Liver (tissue), 3 donors: ENCODE results near the gene SPACDR.

Experiments used
- EGR1 ChIP-seq, 2 donors: IDR thresholded peaks; 2 replicates each; pipeline ENCODE4 v1.6.1; 2016 to 2018; ENCODE audit warnings: antibody characterized with exemption in 2 of 2, low read depth in 2 of 2
- HNF4A ChIP-seq, 2 donors: conservative IDR thresholded peaks; 2 replicates each; pipeline ENCODE4 v1.6.1; 2016; ENCODE audit warnings: antibody characterized with exemption in 2 of 2, mild to moderate bottlenecking in 2 of 2
- RAD21 ChIP-seq, 2 donors: IDR thresholded peaks; 2 replicates each; pipeline ENCODE4 v1.6.1; 2016; ENCODE audit warnings: antibody characterized with exemption in 2 of 2, mild to moderate bottlenecking in 2 of 2
- RXRA ChIP-seq, 2 donors: IDR thresholded peaks; 2 replicates each; pipeline ENCODE4 v1.6.1; 2017 to 2018; ENCODE audit warnings: antibody characterized with exemption in 2 of 2, mild to moderate bottlenecking in 1 of 2
- TAF1 ChIP-seq: conservative IDR thresholded peaks from 2 replicates; pipeline ENCODE4 v1.6.1; 2016; ENCODE audit warnings: antibody characterized with exemption, mild to moderate bottlenecking
- YY1 ChIP-seq: IDR thresholded peaks from 2 replicates; pipeline ENCODE4 v1.6.1; 2016; ENCODE audit warnings: antibody characterized with exemption, mild to moderate bottlenecking
- TF ChIP-seq, protein P1 (sequence below): fragments of 150-350 bp; IDR thresholded peaks from 2 replicates; pipeline ENCODE4 v1.5.1; 2017; ENCODE audit warnings: improper control_type of control experiment, low read depth, low read length; ENCODE audit not compliant: missing input control
- TF ChIP-seq, protein P2 (sequence below): IDR thresholded peaks from 2 replicates; pipeline ENCODE4 v1.6.1; 2016; ENCODE audit warnings: antibody characterized with exemption
- TF ChIP-seq, protein P3 (sequence below): IDR thresholded peaks from 2 replicates; pipeline ENCODE4 v1.6.1; 2016; ENCODE audit warnings: antibody characterized with exemption
- donor health status: healthy.
- donor health status: healthy.

DNA sequence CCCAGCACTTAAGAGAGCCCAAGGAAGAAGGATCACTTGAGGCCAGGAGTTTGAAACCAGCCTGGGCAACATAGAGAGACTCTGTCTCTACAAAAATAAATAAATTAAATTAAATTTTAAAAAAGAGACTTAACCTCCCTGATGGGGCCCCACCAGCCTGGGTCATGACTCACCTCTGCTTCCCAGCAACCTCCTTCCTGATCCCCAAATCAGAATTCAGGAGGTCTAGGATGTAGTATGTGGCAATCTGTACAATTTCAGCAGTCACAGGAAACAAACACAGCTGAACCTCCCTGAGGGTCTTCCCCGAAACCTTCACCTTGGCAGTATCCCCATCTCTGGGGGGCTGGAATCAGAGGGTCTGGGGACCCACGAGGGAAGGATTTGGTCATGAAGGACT, 18.0 kb downstream of the SPACDR start:
- TF ChIP-seq, protein P1, sequence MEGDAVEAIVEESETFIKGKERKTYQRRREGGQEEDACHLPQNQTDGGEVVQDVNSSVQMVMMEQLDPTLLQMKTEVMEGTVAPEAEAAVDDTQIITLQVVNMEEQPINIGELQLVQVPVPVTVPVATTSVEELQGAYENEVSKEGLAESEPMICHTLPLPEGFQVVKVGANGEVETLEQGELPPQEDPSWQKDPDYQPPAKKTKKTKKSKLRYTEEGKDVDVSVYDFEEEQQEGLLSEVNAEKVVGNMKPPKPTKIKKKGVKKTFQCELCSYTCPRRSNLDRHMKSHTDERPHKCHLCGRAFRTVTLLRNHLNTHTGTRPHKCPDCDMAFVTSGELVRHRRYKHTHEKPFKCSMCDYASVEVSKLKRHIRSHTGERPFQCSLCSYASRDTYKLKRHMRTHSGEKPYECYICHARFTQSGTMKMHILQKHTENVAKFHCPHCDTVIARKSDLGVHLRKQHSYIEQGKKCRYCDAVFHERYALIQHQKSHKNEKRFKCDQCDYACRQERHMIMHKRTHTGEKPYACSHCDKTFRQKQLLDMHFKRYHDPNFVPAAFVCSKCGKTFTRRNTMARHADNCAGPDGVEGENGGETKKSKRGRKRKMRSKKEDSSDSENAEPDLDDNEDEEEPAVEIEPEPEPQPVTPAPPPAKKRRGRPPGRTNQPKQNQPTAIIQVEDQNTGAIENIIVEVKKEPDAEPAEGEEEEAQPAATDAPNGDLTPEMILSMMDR = no peak
- TF ChIP-seq, protein P2, sequence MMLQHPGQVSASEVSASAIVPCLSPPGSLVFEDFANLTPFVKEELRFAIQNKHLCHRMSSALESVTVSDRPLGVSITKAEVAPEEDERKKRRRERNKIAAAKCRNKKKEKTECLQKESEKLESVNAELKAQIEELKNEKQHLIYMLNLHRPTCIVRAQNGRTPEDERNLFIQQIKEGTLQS = no peak
- TF ChIP-seq, protein P3, sequence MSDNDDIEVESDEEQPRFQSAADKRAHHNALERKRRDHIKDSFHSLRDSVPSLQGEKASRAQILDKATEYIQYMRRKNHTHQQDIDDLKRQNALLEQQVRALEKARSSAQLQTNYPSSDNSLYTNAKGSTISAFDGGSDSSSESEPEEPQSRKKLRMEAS = no peak
- no peak for TF ChIP-seq TAF1
- TF ChIP-seq RXRA (IDR thresholded peaks at IDR 0.05) = no peak
- TF ChIP-seq RAD21 (IDR thresholded peaks at IDR 0.05) = no peak
- no peak for TF ChIP-seq YY1
- no peak for TF ChIP-seq EGR1 (IDR thresholded peaks at IDR 0.05; ENCODE audit: low read depth in 2 of 2)
- no peak for TF ChIP-seq HNF4A (conservative IDR thresholded peaks at IDR 0.05)
